Hepatocyte (in vitro differentiated cells): Measurements from ENCODE around the gene BUB1. TPM values are rescaled to one million over a fixed set of nuclear protein-coding genes. Genes with fewer than 3 reads are reported as not detected.

Experiments
- DNase-seq: peaks from one replicate; pipeline ENCODE4 v3.0.0-alpha.2; 2016; ENCODE audit warnings: low spot score
- H2AFZ ChIP-seq: fragments of 200-600 bp; sonication (generic); 2 replicates; pipeline ENCODE4 v1.6.0; 2016; ENCODE audit warnings: antibody characterized with exemption, mild to moderate bottlenecking
- H3K27ac ChIP-seq: fragments of 200-600 bp; sonication (generic); 2 replicates; pipeline ENCODE4 v1.5.1; 2016; ENCODE audit warnings: mild to moderate bottlenecking
- H3K27me3 ChIP-seq: fragments of 200-600 bp; sonication (generic); 2 replicates; pipeline ENCODE4 v1.6.1; 2016
- H3K36me3 ChIP-seq: fragments of 200-600 bp; sonication (generic); replicated peaks from 2 replicates; pipeline ENCODE4 v1.5.1; 2016; ENCODE audit warnings: low read depth; ENCODE audit not compliant: insufficient read depth
- H3K4me1 ChIP-seq: fragments of 200-600 bp; sonication (generic); 2 replicates; pipeline ENCODE4 v1.5.1; 2016; ENCODE audit warnings: mild to moderate bottlenecking, moderate library complexity; ENCODE audit not compliant: insufficient read depth
- H3K4me2 ChIP-seq: fragments of 200-600 bp; sonication (generic); 2 replicates; pipeline ENCODE4 v1.6.0; 2016
- H3K4me3 ChIP-seq: fragments of 200-600 bp; sonication (generic); 2 replicates; pipeline ENCODE4 v1.5.1; 2016; ENCODE audit warnings: mild to moderate bottlenecking
- H3K79me2 ChIP-seq: fragments of 200-600 bp; sonication (generic); 2 replicates; pipeline ENCODE4 v1.6.0; 2017; ENCODE audit warnings: mild to moderate bottlenecking
- H3K9me2 ChIP-seq: fragments of 200-600 bp; sonication (generic); replicated peaks from 2 replicates; pipeline ENCODE4 v1.6.0; 2017; ENCODE audit warnings: mild to moderate bottlenecking; ENCODE audit not compliant: insufficient read depth
- H3K9me3 ChIP-seq: fragments of 200-600 bp; sonication (generic); 2 replicates; pipeline ENCODE4 v1.5.1; 2016; ENCODE audit warnings: low read depth, mild to moderate bottlenecking
- H4K20me1 ChIP-seq: fragments of 200-600 bp; sonication (generic); 2 replicates; pipeline ENCODE4 v1.6.0; 2016; ENCODE audit warnings: mild to moderate bottlenecking; ENCODE audit not compliant: insufficient read depth, poor library complexity, severe bottlenecking
- CTCF ChIP-seq: fragments of 200-600 bp; sonication (generic); IDR thresholded peaks from 2 replicates; pipeline ENCODE4 v1.5.1; 2016; ENCODE audit warnings: antibody characterized with exemption, mild to moderate bottlenecking; ENCODE audit not compliant: poor library complexity
- EZH2 ChIP-seq: fragments of 200-600 bp; sonication (generic); IDR thresholded peaks from 2 replicates; pipeline ENCODE4 v1.6.1; 2016; ENCODE audit warnings: antibody characterized with exemption, mild to moderate bottlenecking, borderline replicate concordance
- EZH2phosphoT487 ChIP-seq: fragments of 200-600 bp; sonication (generic); IDR thresholded peaks from one replicate; pipeline ENCODE4 v1.6.1; 2018; ENCODE audit warnings: antibody characterized with exemption, mild to moderate bottlenecking, low read depth, moderate library complexity; ENCODE audit not compliant: unreplicated experiment, severe bottlenecking
- WGBS: methylation state at CpG from one replicate; pipeline ENCODE4 v1.1.6; 2016; ENCODE audit warnings: low lambda C conversion rate; ENCODE audit errors: missing lambda C conversion rate; 5-methylcytosine and 5-hydroxymethylcytosine counted together
- polyA plus RNA-seq: library from polyadenylated mRNA; unstranded; fragments of >200 nt; fragmentation: Nextera tagmentation; extraction: Ambion mirVana; gene quantifications from 2 replicates; pipeline ENCODE4 v1.2.1, GENCODE V29; 2016
- total RNA-seq: library from RNA; depleted of rRNA; stranded (reverse); fragments of >200 nt; gene quantifications from 2 replicates; pipeline ENCODE4 v1.2.3, GENCODE V29; 2014

Gene BUB1
- total and polyA plus RNA-seq, 2 experiments from 2014 or later: 5.8 to 12.4 TPM

GRCh38 chr2:110660558-110660957 is 17.3 kb downstream of the BUB1 start:
- H3K27ac ChIP-seq: no peak overlapping the region
- no peaks in the 10 kb centered on the region for H3K9me3 ChIP-seq
- no peaks in the 10 kb centered on the region for H3K79me2 ChIP-seq
- H2AFZ ChIP-seq: no peak overlapping the region
- no peaks in the 10 kb centered on the region for H3K9me2 ChIP-seq
- no peak for DNase-seq
- WGBS: 89% methylated on average over 3 of the region's 3 CpGs
- no peaks in the 10 kb centered on the region for H3K27me3 ChIP-seq
- no peaks in the 10 kb centered on the region for H3K36me3 ChIP-seq
- H4K20me1 ChIP-seq: no peaks in the 10 kb centered on the region
- no peak overlapping the region for H3K4me3 ChIP-seq
- no peak overlapping the region for H3K4me2 ChIP-seq
- TF ChIP-seq CTCF (no peak), EZH2phosphoT487 (no peak), EZH2 (no peak)
- peaks cover 6% of the 10 kb centered on the region for H3K4me1 ChIP-seq

GRCh38 chr2:110659248-110659647 is 18.6 kb downstream of the BUB1 start:
- Histone ChIP-seq H3K27me3 (no peaks in the 10 kb centered on the region), H4K20me1 (no peaks in the 10 kb centered on the region), H2AFZ (no peak overlapping the region), H3K27ac (peak overlapping the region; percentile 88), H3K4me2 (no peak overlapping the region), H3K4me1 (peaks cover 6% of the 10 kb centered on the region), H3K9me2 (no peaks in the 10 kb centered on the region), H3K36me3 (no peaks in the 10 kb centered on the region), H3K79me2 (no peaks in the 10 kb centered on the region), H3K4me3 (no peak overlapping the region), H3K9me3 (no peaks in the 10 kb centered on the region)
- 95% methylated on average over 2 of the region's 2 CpGs for WGBS
- DNase-seq: peak; percentile 19
- TF ChIP-seq CTCF: no peak
- no peak for TF ChIP-seq EZH2

DNA sequence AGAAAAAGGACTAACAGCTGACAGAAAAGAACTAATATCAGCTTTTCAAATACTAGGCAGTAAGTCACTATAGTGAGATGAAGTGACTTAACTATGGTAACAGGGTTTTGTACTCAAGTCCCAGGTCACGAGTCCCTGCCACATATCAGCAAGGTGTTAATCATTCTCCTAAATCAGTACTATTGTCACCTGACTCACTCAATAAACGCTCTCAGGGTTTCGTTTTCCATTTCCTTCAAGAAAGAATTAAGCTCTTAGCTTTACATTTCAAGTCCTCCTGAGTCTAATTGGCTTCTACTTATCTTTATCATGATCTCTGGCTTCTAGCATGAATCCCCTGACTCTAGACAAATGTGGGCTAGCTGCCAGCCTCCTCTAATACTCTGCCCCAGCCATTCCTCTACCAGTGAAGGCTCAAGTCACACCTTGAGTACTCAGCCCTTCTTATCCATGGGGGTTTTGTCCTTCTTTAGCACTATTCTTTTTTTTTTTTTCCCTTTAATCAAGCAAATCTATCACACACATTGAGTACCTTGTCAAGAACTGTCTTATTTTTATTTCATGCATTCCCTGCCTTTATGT is 20.0 kb downstream of the BUB1 start:
- no peaks in the 10 kb centered on the region for H3K79me2 ChIP-seq
- peak overlapping the region; percentile 88 for H3K27ac ChIP-seq
- H3K9me2 ChIP-seq: no peaks in the 10 kb centered on the region
- H3K4me2 ChIP-seq: peak overlapping the region; percentile 56
- DNase-seq: peak; percentile 82
- no peaks in the 10 kb centered on the region for H3K9me3 ChIP-seq
- H2AFZ ChIP-seq: no peak overlapping the region
- WGBS: 32% methylated on average over 3 of the region's 3 CpGs
- peaks cover 6% of the 10 kb centered on the region for H3K4me1 ChIP-seq
- TF ChIP-seq EZH2phosphoT487 (no peak), CTCF (no peak), EZH2 (no peak)
- no peaks in the 10 kb centered on the region for H3K36me3 ChIP-seq
- no peak overlapping the region for H3K4me3 ChIP-seq
- H4K20me1 ChIP-seq: no peaks in the 10 kb centered on the region
- H3K27me3 ChIP-seq: no peaks in the 10 kb centered on the region
